ENCODE data around the gene VTI1A. TPM values are rescaled to one million over a fixed set of nuclear protein-coding genes. Genes with fewer than 3 reads are reported as not detected.

The VTI1A gene
- total and polyA plus RNA-seq, 2 of the 8 experiments (the other 6 are each of a cell fraction or from before 2014, with no cell fraction given) = 6.0 to 20.0 TPM

DNA sequence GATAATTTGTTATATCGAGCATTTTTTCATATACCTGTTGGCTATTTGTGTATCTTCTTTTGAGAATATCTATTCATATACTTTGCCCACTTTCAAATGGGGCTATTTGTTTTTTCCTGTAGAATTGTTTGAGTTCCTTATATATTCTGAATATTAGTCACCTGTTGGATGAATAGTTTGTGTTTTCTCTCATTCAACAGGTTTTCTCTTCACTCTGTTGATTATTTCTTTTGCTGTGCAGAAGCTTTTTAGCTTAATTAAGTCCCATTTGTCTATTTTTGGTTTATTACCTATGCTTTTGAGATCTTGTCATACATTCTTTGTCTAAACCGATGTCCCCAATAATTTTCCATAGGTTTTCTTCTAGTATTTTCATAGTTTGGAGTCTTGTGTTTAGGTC is 65.3 kb downstream of the VTI1A start:
- H3K18ac ChIP-seq (ENCODE audit: extremely low read depth, low read length) = no peak overlapping the region
- TF ChIP-seq SIN3A (conservative IDR thresholded peaks at IDR 0.05 in 1 of 2, IDR thresholded peaks at IDR 0.05 in 1 of 2; ENCODE audit: low read depth in 1 of 2, low read length in 2 of 2) = no peak
- no peak for TF ChIP-seq CBX5 (IDR thresholded peaks at IDR 0.05; ENCODE audit: low read depth, low read length)
- no peak for TF ChIP-seq RBBP5 (IDR thresholded peaks at IDR 0.05; ENCODE audit: borderline replicate concordance, low read depth, low read length)
- TF ChIP-seq CTBP2 (IDR thresholded peaks at IDR 0.05; ENCODE audit: borderline replicate concordance, insufficient read depth, insufficient read length, low read length) = no peak
- no peak for TF ChIP-seq BRCA1 (IDR thresholded peaks at IDR 0.05; ENCODE audit: low read depth, low read length)
- TF ChIP-seq CHD1 (IDR thresholded peaks at IDR 0.05; ENCODE audit: low read depth, low read length) = no peak
- no peak for TF ChIP-seq POLR2A (IDR thresholded peaks at IDR 0.05; ENCODE audit: control extremely low read depth in 1 of 2, low read depth in 2 of 2, low read length in 2 of 2)
- no peak for TF ChIP-seq TBP (IDR thresholded peaks at IDR 0.05; ENCODE audit: low read depth, low read length)
- no peak for TF ChIP-seq JUND (IDR thresholded peaks at IDR 0.05; ENCODE audit: low read length)
- no peaks in the 10 kb centered on the region for H3K79me1 ChIP-seq (ENCODE audit: low read depth, low read length)
- no peak overlapping the region for H3K4me3 ChIP-seq (ENCODE audit: extremely low read depth in 1 of 4, insufficient read depth in 2 of 4, low read depth in 3 of 4, low read length in 4 of 4)
- H3K23me2 ChIP-seq (ENCODE audit: low read depth, low read length) = no peaks in the 10 kb centered on the region
- H3K4ac ChIP-seq (replicated peaks; ENCODE audit: insufficient read length, low read depth, low read length) = no peak overlapping the region
- no peak overlapping the region for H2BK5ac ChIP-seq (ENCODE audit: low read depth, low read length)
- H4K91ac ChIP-seq (replicated peaks; ENCODE audit: insufficient read length, low read length) = no peak overlapping the region
- no peaks in the 10 kb centered on the region for H4K20me1 ChIP-seq (replicated peaks in 1 of 2; ENCODE audit: control insufficient read depth in 1 of 2, insufficient read depth in 2 of 2, low read length in 2 of 2)
- no peak for DNase-seq (ENCODE audit: low read depth in 1 of 2, low spot score in 2 of 2)
- no peak overlapping the region for H3K27ac ChIP-seq (ENCODE audit: low read depth, low read length)
- H3K79me2 ChIP-seq (ENCODE audit: control insufficient read depth in 1 of 2, insufficient read depth in 2 of 2, low read length in 2 of 2) = no peaks in the 10 kb centered on the region
- no peak overlapping the region for H3K4me2 ChIP-seq (ENCODE audit: insufficient read depth in 1 of 2, low read depth in 2 of 2, low read length in 2 of 2)
- no peak overlapping the region for H3K23ac ChIP-seq (ENCODE audit: insufficient read length)
- no peak overlapping the region for H2AK5ac ChIP-seq (ENCODE audit: low read depth, low read length)
- FAIRE-seq = no peak
- no peaks in the 10 kb centered on the region for H3K36me3 ChIP-seq (ENCODE audit: control insufficient read depth in 2 of 4, insufficient read depth in 4 of 4, low read length in 3 of 4)
- H3K14ac ChIP-seq (ENCODE audit: insufficient read length) = no peak overlapping the region
- CTCF ChIA-PET (ENCODE audit: partially characterized antibody) = no interaction called here
- H2BK120ac ChIP-seq (replicated peaks; ENCODE audit: low read depth, low read length) = no peak overlapping the region
- H3K27me3 ChIP-seq (replicated peaks in 1 of 4; ENCODE audit: control insufficient read depth in 3 of 4, extremely low read depth in 1 of 4, insufficient read depth in 3 of 4, low read length in 3 of 4) = no peaks in the 10 kb centered on the region
- 89% methylated on average over 2 of the region's 2 CpGs; no CpG with 5 or more reads in 1 of the 2 experiments for WGBS, 2 experiments (ENCODE audit: extremely low coverage in 1 of 2, insufficient coverage in 1 of 2, insufficient read length in 1 of 2, insufficient replicate concordance in 2 of 2, low coverage in 1 of 2, low lambda C conversion rate in 2 of 2, missing lambda C conversion rate in 1 of 2)
- H4K8ac ChIP-seq (ENCODE audit: extremely low read depth, insufficient read depth, low read length) = no peak overlapping the region
- no peaks in the 10 kb centered on the region for H3K4me1 ChIP-seq (replicated peaks in 1 of 4; ENCODE audit: control insufficient read depth in 3 of 4, insufficient read depth in 4 of 4, low read length in 3 of 4)
- H3K9me3 ChIP-seq (ENCODE audit: insufficient read depth in 2 of 2, low read depth in 1 of 2, low read length in 1 of 2) = no peaks in the 10 kb centered on the region
- H2BK15ac ChIP-seq (ENCODE audit: low read length) = no peak overlapping the region
- POLR2A ChIA-PET (ENCODE audit: partially characterized antibody) = no interaction called here
- no peak overlapping the region for H3K56ac ChIP-seq (replicated peaks; ENCODE audit: insufficient read length, low read depth, low read length)
- H2AFZ ChIP-seq (ENCODE audit: low read length) = no peak overlapping the region
- no peak overlapping the region for H2BK20ac ChIP-seq (ENCODE audit: low read length)
- no peak overlapping the region for H3K9ac ChIP-seq (replicated peaks in 1 of 4; ENCODE audit: extremely low read depth in 1 of 4, low read depth in 3 of 4, low read length in 3 of 4)
- no peak overlapping the region for H2BK12ac ChIP-seq (ENCODE audit: low read depth, low read length)
- no peak overlapping the region for H4K5ac ChIP-seq (ENCODE audit: insufficient read length, low read depth, low read length)
